ENCODE measurements around the gene HGFAC. TPM values are rescaled to one million over a fixed set of nuclear protein-coding genes. Genes with fewer than 3 reads are reported as not detected.

Gene HGFAC
- total RNA-seq, 2 donors from 2014 or later: 0.95 TPM; not detected in 1

- Histone ChIP-seq H3K4me1 (ENCODE audit: control insufficient read depth in 1 of 2, low read depth in 2 of 2) (peaks cover 13 to 22% of the 10 kb centered on the region in 2 donors), H3K4me3 (no peak overlapping the region), H3K27ac (no peak overlapping the region), H3K36me3 (no peaks in the 10 kb centered on the region), H3K27me3 (replicated peaks; ENCODE audit: insufficient read depth) (no peaks in the 10 kb centered on the region), H3K9me3 (no peaks in the 10 kb centered on the region)
- no peak for ATAC-seq (ENCODE audit: insufficient number of reproducible peaks, low FRiP score, low read depth)
- no peak for DNase-seq (ENCODE audit: low spot score)
- TF ChIP-seq CTCF (IDR thresholded peaks at IDR 0.05): no peak
Measured at GRCh38 chr4:3466691-3467600, 25.2 kb downstream of the HGFAC start.

GRCh38 chr4:3467601-3468031 is 25.8 kb downstream of the HGFAC start:
- Histone ChIP-seq H3K36me3 (no peaks in the 10 kb centered on the region), H3K4me1 (ENCODE audit: control insufficient read depth in 1 of 2, low read depth in 2 of 2) (peaks cover 6 to 15% of the 10 kb centered on the region in 2 donors), H3K4me3 (no peak overlapping the region), H3K27me3 (replicated peaks; ENCODE audit: insufficient read depth) (no peaks in the 10 kb centered on the region), H3K27ac (no peak overlapping the region), H3K9me3 (no peaks in the 10 kb centered on the region)
- ATAC-seq (ENCODE audit: insufficient number of reproducible peaks, low FRiP score, low read depth) (no peak), DNase-seq (ENCODE audit: low spot score) (no peak)
- no peak for TF ChIP-seq CTCF (IDR thresholded peaks at IDR 0.05)

- Histone ChIP-seq H3K27ac (no peak overlapping the region), H3K9me3 (no peaks in the 10 kb centered on the region), H3K36me3 (no peaks in the 10 kb centered on the region), H3K4me1 (ENCODE audit: control insufficient read depth in 1 of 2, low read depth in 2 of 2) (peaks cover 5 to 11% of the 10 kb centered on the region in 2 donors), H3K27me3 (replicated peaks; ENCODE audit: insufficient read depth) (no peaks in the 10 kb centered on the region), H3K4me3 (no peak overlapping the region)
- no peak for DNase-seq (ENCODE audit: low spot score)
- ATAC-seq (ENCODE audit: insufficient number of reproducible peaks, low FRiP score, low read depth): no peak
- TF ChIP-seq CTCF (IDR thresholded peaks at IDR 0.05): no peak
Measured at GRCh38 chr4:3468154-3468553, 26.4 kb downstream of the HGFAC start.

GRCh38 chr4:3468804-3469203 is 27.0 kb downstream of the HGFAC start:
- ATAC-seq (ENCODE audit: insufficient number of reproducible peaks, low FRiP score, low read depth) (no peak), DNase-seq (ENCODE audit: low spot score) (no peak)
- Histone ChIP-seq H3K9me3 (no peaks in the 10 kb centered on the region), H3K27me3 (replicated peaks; ENCODE audit: insufficient read depth) (no peaks in the 10 kb centered on the region), H3K4me3 (no peak overlapping the region), H3K36me3 (no peaks in the 10 kb centered on the region), H3K27ac (no peak overlapping the region), H3K4me1 (ENCODE audit: control insufficient read depth in 1 of 2, low read depth in 2 of 2) (peaks cover 2 to 7% of the 10 kb centered on the region in 2 donors)
- TF ChIP-seq CTCF (IDR thresholded peaks at IDR 0.05): no peak

GRCh38 chr4:3469386-3470243 is 27.8 kb downstream of the HGFAC start:
- DNase-seq (ENCODE audit: low spot score) (no peak), ATAC-seq (ENCODE audit: insufficient number of reproducible peaks, low FRiP score, low read depth) (no peak)
- Histone ChIP-seq H3K27me3 (replicated peaks; ENCODE audit: insufficient read depth) (no peaks in the 10 kb centered on the region), H3K27ac (no peak overlapping the region), H3K9me3 (no peaks in the 10 kb centered on the region), H3K36me3 (no peaks in the 10 kb centered on the region), H3K4me3 (no peak overlapping the region), H3K4me1 (ENCODE audit: control insufficient read depth in 1 of 2, low read depth in 2 of 2) (no peaks in the 10 kb centered on the region)
- TF ChIP-seq CTCF (IDR thresholded peaks at IDR 0.05): no peak
